Measurements from ENCODE around the gene GGN.
"Not testable (repeated sequence)": the region's sequence is repeated elsewhere in the genome, so short reads cannot be mapped to it uniquely, and the experiment has no call there.

Gene GGN

GRCh38 chr19:38386300-38386970 lies 1.4 kb downstream of the GGN start:
- DNase-seq = no peak

- no peak for DNase-seq
Measured at GRCh38 chr19:38385804-38386257, 2.0 kb downstream of the GGN start.

GRCh38 chr19:38385057-38385803 lies 2.6 kb downstream of the GGN start:
- no peak for DNase-seq

- DNase-seq = no peak
Measured at GRCh38 chr19:38384209-38385027, 3.4 kb downstream of the GGN start.

- no peak for DNase-seq
Measured at GRCh38 chr19:38383743-38384142, 4.1 kb downstream of the GGN start.

- no peak for DNase-seq
Measured at GRCh38 chr19:38383184-38383583, 4.7 kb downstream of the GGN start.

- DNase-seq = no peak
Measured at GRCh38 chr19:38381138-38381537, 6.7 kb downstream of the GGN start.

GRCh38 chr19:38378866-38379265 lies 9.0 kb downstream of the GGN start:
- DNase-seq = no peak

GRCh38 chr19:38377052-38377451 lies 10.8 kb downstream of the GGN start:
- DNase-seq = no peak

GRCh38 chr19:38376576-38376975 lies 11.3 kb downstream of the GGN start:
- no peak for DNase-seq

- DNase-seq = no peak
Measured at GRCh38 chr19:38375748-38376147, 12.1 kb downstream of the GGN start.

GRCh38 chr19:38375098-38375493 lies 12.7 kb downstream of the GGN start:
- DNase-seq = peak; percentile 16

- DNase-seq = peak; percentile 97
Measured at GRCh38 chr19:38374332-38375097, 13.3 kb downstream of the GGN start, which contains the start of gene PSMD8. PSMD8 (plus strand) TSS chr19:38374571; CDS start chr19:38374602, 31 bp downstream.

- DNase-seq = no peak
Measured at GRCh38 chr19:38373907-38374331, 13.9 kb downstream of the GGN start.

GRCh38 chr19:38371081-38371480 lies 16.8 kb downstream of the GGN start:
- no peak for DNase-seq

- no peak for DNase-seq
Measured at GRCh38 chr19:38370299-38370698, 17.5 kb downstream of the GGN start.

- no peak for DNase-seq
Measured at GRCh38 chr19:38369584-38369983, 18.2 kb downstream of the GGN start.

GRCh38 chr19:38367041-38367440 lies 20.8 kb downstream of the GGN start:
- no peak for DNase-seq

- not testable (repeated sequence) for DNase-seq
Measured at GRCh38 chr19:38362946-38363688, 24.7 kb downstream of the GGN start.

GRCh38 chr19:38362076-38362945 lies 25.5 kb downstream of the GGN start:
- peak; percentile 75 for DNase-seq

- DNase-seq = peak; percentile 76
Measured at GRCh38 chr19:38361633-38362075, 26.2 kb downstream of the GGN start.

Measured in RPMI8226 (cell line).